ENCODE results near the gene WDR4. TPM values are rescaled to one million over a fixed set of nuclear protein-coding genes. Genes with fewer than 3 reads are reported as not detected.

The WDR4 gene
- total and polyA plus RNA-seq, 8 donors, result 5.2 to 17.8 (median 8.8) TPM

DNA sequence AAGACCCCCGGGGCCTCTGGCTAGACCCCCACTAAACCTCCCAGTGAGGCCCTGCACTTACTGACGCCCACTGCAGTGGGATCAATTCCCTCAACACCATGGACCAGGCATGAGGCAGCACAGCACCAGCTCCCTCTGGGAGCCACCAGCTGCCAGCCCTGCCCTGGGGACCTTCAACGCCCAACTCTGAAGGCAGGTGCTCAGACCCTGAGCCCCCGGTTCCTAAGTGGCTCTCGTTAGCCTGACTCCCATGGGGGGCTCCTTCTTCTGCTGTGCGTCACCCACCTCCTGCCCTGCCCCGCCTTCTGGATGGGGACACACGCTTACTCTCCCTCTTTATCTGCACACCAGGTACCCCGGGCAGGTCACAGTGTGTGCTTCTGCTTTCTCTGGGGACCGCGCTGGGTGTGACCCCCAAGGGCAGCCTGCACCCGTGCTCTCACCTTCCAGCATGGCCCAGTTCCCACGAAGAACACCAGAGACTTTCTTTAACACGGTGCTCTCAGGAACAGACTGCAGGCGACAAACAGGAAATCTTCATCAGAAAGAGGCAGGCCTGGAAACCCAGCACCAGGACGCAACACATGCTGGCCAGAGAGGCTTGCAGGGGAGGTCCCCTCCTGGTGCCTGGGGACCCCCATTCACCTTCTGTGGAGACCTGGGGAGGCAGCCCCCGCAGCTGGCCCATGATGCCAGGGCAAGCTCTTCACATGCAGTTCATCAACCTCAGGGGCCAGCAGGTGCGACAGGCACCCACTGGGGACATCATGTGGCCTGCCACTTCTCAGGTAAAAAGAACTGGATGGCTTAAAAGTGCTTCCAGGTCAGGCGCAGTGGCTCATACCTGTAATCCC lies 27.3 kb downstream of the WDR4 start:
- WGBS, 2 donors, result 91 to 93% methylated on average over 19 of the region's 19 CpGs
- TF ChIP-seq, protein P1, sequence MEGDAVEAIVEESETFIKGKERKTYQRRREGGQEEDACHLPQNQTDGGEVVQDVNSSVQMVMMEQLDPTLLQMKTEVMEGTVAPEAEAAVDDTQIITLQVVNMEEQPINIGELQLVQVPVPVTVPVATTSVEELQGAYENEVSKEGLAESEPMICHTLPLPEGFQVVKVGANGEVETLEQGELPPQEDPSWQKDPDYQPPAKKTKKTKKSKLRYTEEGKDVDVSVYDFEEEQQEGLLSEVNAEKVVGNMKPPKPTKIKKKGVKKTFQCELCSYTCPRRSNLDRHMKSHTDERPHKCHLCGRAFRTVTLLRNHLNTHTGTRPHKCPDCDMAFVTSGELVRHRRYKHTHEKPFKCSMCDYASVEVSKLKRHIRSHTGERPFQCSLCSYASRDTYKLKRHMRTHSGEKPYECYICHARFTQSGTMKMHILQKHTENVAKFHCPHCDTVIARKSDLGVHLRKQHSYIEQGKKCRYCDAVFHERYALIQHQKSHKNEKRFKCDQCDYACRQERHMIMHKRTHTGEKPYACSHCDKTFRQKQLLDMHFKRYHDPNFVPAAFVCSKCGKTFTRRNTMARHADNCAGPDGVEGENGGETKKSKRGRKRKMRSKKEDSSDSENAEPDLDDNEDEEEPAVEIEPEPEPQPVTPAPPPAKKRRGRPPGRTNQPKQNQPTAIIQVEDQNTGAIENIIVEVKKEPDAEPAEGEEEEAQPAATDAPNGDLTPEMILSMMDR (IDR thresholded peaks at IDR 0.05), result no peak

DNA sequence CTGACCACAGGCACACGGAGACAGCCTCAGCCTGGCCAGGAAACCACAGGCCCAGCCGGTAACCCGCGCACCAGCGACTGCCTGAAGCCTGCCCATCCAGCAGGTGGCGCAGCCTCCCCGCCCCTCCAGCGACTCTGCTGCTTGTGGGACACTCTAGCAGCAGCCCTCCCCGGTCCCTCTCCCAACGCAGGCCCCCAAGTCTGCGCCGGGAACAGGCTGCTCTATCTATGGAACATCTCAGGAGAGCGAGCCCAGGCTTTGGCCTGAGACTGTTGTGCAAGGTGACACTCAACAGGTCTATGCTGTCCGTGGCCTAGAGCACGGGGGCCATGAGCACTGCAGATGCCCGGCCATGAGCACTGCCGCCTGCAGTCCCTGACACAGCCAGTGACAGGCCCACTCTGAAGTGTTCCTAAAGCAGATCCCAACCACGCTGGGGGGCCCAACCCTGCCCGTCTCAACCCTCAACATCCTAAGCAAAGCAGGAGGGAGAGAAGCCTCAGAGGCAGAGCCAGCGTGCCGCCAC lies 28.4 kb downstream of the WDR4 start:
- intact Hi-C loops (cut with DNase I), result no loop called here
- peaks cover 5 to 64% (median 47%) of the 10 kb centered on the region in 3 donors for H3K36me3 ChIP-seq
- DNase-seq (peak in 1 of 6 donors; percentile 71), FAIRE-seq (no peak), ATAC-seq (peak in 3 of 4 donors; percentile 51 to 70 (median 57))
- H3K27ac ChIP-seq, result no peak overlapping the region
- H3K9me3 ChIP-seq, result no peaks in the 10 kb centered on the region
- H3K27me3 ChIP-seq, result no peaks in the 10 kb centered on the region
- 80 to 85% methylated on average over 21 of the region's 21 CpGs for WGBS, 2 donors
- no peaks in the 10 kb centered on the region for H3K4me1 ChIP-seq
- H3K4me3 ChIP-seq, result no peak overlapping the region
- TF ChIP-seq, protein P1 (IDR thresholded peaks at IDR 0.05), result peak in 2 of 4 donors; percentile 12 to 13

More for the DNA sequence above, 27.3 kb downstream of the WDR4 start:
- Histone ChIP-seq H3K4me1 (no peaks in the 10 kb centered on the region), H3K27ac (no peak overlapping the region), H3K27me3 (no peaks in the 10 kb centered on the region), H3K4me3 (no peak overlapping the region), H3K36me3 (peaks cover 5 to 64% (median 46%) of the 10 kb centered on the region in 3 donors), H3K9me3 (no peaks in the 10 kb centered on the region)
- no peak for FAIRE-seq
- intact Hi-C loops (cut with DNase I), result no loop called here
- ATAC-seq, result no peak
- no peak for DNase-seq

DNA sequence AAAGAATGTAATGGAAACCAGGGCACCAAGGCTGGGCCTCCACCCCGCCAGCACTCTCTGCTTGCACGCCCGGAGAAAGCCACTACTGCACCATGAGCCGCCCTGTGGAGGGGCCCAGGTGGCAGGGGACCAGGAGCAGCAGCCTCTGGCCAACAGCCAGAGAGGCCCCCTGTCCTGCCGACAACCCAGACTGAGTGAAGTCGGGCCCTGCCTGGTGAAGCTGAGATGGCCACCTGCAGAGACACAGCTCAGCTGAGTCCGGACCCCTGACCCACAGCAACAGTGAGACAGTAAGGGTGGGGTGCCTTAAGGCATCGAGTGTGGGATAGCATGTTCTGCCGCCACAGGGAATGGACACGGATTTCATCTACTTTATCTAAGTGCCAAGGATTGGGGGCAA lies 28.9 kb downstream of the WDR4 start:
- intact Hi-C loops (cut with DNase I), result no loop called here
- TF ChIP-seq, protein P1 (IDR thresholded peaks at IDR 0.05), result no peak
- FAIRE-seq, result no peak
- no peak overlapping the region for H3K4me3 ChIP-seq
- no peaks in the 10 kb centered on the region for H3K27me3 ChIP-seq
- no peak for ATAC-seq
- no peaks in the 10 kb centered on the region for H3K4me1 ChIP-seq
- peaks cover under 1 to 64% (median 45%) of the 10 kb centered on the region in 3 donors for H3K36me3 ChIP-seq
- no peak overlapping the region for H3K27ac ChIP-seq
- peak in 1 of 6 donors; percentile 64 for DNase-seq
- whole genome bisulfite sequencing, 2 donors, result 85 to 92% methylated on average over 10 of the region's 10 CpGs
- no peaks in the 10 kb centered on the region for H3K9me3 ChIP-seq

DNA sequence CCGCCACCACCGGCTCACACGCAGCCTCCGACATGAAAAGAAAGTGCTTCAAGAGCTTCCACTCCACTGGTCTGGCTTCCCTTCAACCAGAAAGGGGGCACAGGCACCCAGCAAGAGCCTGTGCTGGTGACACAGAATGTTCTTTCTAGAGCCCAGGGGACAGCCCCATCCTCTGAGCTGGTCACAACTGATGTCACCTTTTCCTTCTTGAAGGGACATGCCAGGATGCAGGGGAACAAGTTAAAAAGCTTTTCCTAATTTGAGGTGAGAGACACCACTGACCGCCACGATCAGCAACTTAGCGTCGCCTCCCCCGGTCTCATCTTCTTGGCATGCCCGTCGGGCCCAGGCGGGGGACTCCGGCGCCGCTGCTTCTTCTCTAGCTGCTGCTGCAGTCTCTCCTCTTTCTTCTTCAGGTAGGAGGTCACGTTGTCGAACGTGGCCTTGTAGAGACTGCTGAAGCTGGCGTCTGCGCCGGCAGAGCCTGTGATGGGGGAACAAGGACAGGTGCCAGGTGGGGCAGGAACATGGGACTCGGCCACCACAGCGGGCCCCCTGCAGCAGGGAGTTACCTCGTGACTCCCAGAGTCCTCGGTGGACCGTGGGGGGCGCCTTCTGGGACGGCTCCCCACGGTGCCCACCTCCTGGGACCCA lies 29.5 kb downstream of the WDR4 start:
- DNase-seq (peak in 1 of 6 donors; percentile 34), FAIRE-seq (no peak)
- WGBS, 2 donors, result 90 to 95% methylated on average over 29 of the region's 29 CpGs

More for the DNA sequence above, 29.5 kb downstream of the WDR4 start:
- Histone ChIP-seq H3K27ac (no peak overlapping the region), H3K9me3 (no peaks in the 10 kb centered on the region), H3K36me3 (peaks cover 0 to 61% (median 39%) of the 10 kb centered on the region in 3 donors), H3K4me1 (no peaks in the 10 kb centered on the region), H3K27me3 (no peaks in the 10 kb centered on the region), H3K4me3 (no peak overlapping the region)
- TF ChIP-seq, protein P1 (IDR thresholded peaks at IDR 0.05), result no peak
- intact Hi-C loops (cut with DNase I), result no loop called here
- no peak for ATAC-seq

Measured in pancreas (tissue), 10 donors.